ENCODE measurements around the gene ATP6AP2.

- no peak for TF ChIP-seq KDM1A (IDR thresholded peaks at IDR 0.05; ENCODE audit: borderline replicate concordance, low read length)
- no peak for TF ChIP-seq CEBPB (IDR thresholded peaks at IDR 0.05; ENCODE audit: low read depth, low read length)
- TF ChIP-seq POLR2AphosphoS5 (IDR thresholded peaks at IDR 0.05; ENCODE audit: low read depth, low read length), result no peak
- TF ChIP-seq CTCF (IDR thresholded peaks at IDR 0.05; ENCODE audit: control extremely low read depth in 1 of 3, insufficient read depth in 1 of 3, low read depth in 1 of 3, low read length in 3 of 3), result no peak
- no peak for TF ChIP-seq SIX5 (IDR thresholded peaks at IDR 0.05; ENCODE audit: low read depth, low read length)
- TF ChIP-seq PHF8 (conservative IDR thresholded peaks at IDR 0.05; ENCODE audit: low read depth, low read length), result no peak
- no peak for TF ChIP-seq CBX5 (IDR thresholded peaks at IDR 0.05; ENCODE audit: low read depth, low read length)
- no peak for TF ChIP-seq SAP30 (IDR thresholded peaks at IDR 0.05; ENCODE audit: insufficient read depth, insufficient replicate concordance, low read length)
- TF ChIP-seq ATF3 (IDR thresholded peaks at IDR 0.05; ENCODE audit: insufficient read depth, low read depth, low read length), result no peak
- TF ChIP-seq RAD21 (IDR thresholded peaks at IDR 0.05 in 1 of 2, conservative IDR thresholded peaks at IDR 0.05 in 1 of 2; ENCODE audit: low read depth in 2 of 2, low read length in 2 of 2), result no peak
- no peak for TF ChIP-seq EP300 (IDR thresholded peaks at IDR 0.05; ENCODE audit: borderline replicate concordance in 1 of 2, low read depth in 2 of 2, low read length in 2 of 2)
Measured at GRCh38 chrX:40623665-40624064, 42.9 kb downstream of the ATP6AP2 start.
